HG03442 (cell line): ENCODE data around the gene MBNL1.
A peak's percentile ranks its signal among the peaks of the same experiment; 100 is the strongest.
"Not testable (repeated sequence)": the region's sequence is repeated elsewhere in the genome, so short reads cannot be mapped to it uniquely, and the experiment has no call there.

Experiments used
- ATAC-seq: cut with Tn5 transposase; IDR thresholded peaks from one replicate; pipeline ENCODE4 v1.9.1; 2021; ENCODE audit warnings: mild to moderate bottlenecking, moderate library complexity; ENCODE audit not compliant: unreplicated experiment

Gene MBNL1

DNA sequence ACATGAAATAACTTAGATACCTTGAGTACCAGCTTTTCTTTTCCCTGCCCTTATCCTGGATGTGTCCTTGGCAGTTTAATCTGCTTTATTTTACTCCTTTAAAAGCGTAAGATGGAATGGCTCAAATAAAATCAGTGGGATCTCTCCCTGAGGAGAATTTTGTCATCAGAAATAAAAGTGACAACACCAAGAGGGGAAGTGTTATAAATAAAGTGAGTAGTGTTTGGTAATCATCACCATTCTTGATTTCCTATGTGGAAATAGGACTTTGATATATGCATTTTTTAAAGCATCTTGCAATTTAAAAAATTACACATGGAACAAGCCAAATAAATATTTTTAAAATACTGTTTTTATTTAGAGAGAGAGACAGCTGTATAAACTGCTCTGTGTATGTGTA lies 76.5 kb downstream of the MBNL1 start:
- no peak for ATAC-seq

DNA sequence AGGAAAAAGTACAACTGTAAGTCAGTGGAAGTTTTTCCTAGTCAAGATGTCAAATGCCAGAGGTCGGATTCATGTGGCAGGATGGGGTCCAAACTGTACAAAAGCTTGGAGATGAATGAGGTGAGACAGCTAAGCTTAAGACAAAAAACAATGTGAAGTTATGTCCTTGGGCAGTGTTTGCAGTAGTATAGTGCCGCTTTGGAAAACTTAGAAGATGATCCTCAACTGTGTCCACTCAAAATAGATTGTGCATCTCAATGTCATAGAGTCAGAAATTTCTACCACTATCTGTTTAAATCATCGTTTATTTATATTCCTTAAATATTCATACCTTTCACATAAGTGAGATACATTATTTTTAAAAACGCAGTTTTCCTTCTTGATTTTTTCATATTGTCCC lies 77.3 kb downstream of the MBNL1 start:
- no peak for ATAC-seq

DNA sequence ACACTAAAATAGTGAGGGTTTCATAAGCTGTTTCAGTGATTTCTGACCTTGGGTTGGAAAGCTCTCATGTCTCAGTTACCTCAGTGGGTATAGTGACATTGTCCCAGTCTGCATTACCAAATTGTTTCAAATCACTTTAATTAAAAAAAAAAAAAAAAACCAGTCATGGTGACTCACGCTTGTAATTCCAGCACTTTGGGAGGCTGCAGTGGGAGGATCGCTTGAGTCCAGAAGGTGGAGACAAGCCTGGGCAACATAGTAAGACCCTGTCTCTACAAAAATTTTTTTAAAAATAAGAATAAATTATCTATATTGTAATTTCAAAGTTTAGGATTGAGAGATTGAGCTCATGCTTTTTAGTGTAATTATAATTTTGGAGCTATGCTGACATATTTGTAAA lies 78.0 kb downstream of the MBNL1 start:
- ATAC-seq, result no peak

DNA sequence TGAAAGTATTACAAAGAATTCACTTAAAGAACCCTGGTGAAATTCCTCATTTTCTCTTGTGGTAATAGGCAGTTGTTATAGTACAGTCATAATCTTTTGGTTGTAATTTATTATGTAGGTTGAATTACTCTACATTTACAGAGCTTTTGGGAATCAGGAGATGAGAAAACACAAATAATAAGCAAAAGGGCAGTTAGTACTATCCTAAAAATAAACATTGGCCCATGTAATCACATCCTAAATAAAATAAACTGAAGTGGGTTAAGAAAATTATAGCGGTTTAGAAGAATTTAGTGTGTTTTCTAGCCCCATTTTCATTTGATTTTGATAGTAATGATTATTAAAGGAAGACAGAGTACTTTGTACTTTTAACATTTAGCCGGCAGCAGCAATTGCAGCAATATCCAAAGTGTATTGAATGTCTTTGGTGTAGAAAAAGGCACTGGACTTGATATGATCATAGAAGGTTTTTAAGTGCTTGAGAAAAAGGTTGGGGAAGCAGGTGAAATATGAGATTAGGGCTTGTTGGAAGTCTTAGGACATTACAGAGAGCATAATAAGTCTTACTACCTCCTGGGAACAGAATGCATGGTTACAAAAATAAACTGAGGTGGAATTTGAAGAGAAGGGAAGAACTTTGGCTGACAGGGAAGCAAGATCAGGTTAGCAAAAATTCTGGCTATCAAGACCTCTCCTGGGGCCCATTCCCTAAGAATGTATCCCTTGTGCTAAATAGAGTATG lies 79.9 kb downstream of the MBNL1 start:
- ATAC-seq, result no peak

DNA sequence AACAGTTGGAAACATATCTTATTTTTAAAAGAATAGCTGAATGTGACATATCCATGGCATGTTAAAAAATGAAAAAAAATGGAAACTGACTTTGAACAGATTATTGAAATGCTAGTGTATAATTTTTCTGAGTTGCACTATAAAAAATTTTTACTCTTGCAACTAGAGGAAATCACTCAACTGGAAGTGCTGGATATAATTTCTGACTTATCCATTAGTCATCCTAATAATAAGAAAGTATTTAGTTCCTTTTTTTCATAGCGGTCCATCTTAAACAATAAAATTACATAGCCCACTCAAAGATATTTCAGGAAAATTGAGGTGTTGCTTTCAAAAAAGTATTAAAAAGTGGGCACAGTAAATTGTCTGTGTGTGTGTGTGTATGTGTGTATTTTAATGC lies 80.7 kb downstream of the MBNL1 start:
- ATAC-seq, result no peak

DNA sequence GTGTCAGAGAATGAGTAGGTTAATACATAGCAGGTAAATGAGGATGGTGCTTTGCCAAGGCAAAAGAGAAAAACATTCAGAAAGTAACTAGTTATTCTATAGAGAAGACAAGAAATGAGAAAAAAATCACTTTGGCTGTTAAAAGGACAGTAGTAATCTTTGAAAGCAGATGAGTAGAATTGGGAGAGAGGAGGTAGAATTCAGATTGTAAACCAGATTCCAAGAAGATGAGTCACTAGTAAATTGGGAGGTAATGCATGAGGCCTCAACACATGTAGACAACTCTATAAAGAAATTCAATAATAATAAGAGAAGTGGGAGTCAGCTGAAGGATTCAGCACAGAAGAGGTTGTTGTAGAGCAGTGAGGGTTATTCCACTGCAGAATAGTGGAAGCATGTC lies 81.4 kb downstream of the MBNL1 start:
- ATAC-seq, result no peak

DNA sequence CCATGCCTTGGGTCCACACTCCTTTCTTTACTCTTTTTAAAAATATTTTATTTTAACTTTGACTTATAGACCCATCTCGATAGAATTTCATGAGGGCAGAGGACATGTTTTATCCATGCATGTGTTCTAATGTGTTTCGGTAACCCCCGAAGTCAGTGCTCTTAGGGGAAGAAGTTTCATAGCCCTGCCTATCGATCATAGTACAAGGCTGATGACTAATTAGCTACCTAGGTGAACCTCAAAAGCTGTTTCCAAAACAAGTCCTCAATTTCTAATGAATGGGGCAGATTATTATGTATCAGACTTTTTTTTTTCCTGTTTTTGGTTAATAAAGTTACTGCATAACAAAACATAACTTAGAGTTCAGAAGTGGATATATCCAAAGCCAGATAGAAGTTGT lies 82.0 kb downstream of the MBNL1 start:
- ATAC-seq, result no peak

DNA sequence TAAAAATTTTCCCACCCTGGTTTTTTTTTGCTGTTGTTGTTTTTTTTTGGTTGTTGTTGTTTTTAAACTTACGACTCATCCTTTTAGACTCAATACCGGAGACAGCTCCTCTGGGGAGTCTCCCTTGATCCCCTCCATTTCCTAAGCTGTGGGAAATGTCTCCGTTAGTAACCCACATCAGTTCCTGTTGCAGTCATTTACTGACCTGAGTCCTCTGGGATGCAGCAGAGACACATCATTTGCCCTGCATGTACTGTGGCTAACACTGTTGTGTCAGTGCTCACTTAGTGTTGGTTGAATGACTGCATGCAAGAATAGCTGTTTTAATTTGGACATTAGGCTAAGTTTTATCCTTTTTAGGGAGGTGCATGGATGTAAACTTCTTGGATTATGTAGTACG lies 83.8 kb downstream of the MBNL1 start:
- no peak for ATAC-seq

DNA sequence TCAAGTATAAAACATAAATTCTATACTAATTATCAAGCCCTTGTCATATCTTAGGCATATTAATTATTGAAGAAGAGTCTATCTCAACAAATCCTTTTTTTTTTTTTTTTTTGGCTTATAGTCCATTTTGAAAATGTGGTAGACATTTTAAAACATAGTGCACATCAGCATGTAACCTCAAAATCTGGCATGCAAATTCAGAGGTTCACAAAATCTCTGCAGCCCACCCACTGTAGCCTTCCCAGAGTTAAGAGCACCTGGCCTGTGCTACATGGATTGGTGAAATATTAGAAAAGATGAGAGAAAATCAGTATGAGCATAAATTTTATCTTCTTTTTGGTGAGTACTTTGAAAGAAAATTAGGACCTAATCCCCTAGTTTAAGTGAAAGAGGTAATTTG lies 84.8 kb downstream of the MBNL1 start:
- no peak for ATAC-seq

DNA sequence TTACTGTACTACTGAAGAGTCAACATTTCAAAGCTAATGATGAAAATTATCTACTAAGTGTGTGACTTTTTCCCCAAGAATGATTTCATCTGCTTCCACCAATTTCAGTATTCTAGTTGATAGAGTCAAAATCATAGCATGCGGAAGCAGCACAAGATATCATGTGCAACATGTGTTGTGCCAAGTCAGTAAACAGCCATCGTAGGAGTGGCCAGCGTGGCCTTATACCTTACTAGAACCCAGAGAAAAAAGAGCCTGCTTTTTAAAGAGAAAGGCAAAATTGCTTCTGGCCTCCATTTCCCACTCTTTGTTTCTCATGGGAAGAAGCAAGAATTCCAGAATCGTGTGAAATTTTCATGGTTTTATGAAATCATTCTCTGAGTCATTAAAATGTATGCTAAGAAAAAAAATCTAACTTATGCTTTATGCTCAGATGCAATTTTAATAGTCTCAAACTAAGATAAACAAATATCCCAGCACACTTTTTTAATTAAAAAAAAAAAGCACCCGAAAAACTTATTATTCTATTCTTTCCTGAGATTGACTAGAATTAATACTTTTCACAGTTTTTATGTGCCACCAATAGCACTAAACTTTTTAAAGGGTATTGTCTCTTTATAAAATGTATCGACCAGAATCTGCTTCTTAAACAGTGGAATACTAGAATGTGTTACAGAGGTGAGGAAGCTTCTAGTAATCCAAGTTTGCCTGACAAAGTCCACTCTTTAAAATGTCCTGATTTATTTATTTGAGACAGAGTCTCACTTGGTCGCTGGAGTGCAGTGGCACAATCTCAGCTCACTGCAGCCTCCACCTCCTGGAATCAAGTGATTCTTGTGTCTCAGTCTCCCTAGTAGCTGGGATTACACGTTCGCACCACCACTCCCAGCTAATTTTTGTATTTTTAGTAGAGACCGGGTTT lies 87.3 kb downstream of the MBNL1 start:
- no peak for ATAC-seq

DNA sequence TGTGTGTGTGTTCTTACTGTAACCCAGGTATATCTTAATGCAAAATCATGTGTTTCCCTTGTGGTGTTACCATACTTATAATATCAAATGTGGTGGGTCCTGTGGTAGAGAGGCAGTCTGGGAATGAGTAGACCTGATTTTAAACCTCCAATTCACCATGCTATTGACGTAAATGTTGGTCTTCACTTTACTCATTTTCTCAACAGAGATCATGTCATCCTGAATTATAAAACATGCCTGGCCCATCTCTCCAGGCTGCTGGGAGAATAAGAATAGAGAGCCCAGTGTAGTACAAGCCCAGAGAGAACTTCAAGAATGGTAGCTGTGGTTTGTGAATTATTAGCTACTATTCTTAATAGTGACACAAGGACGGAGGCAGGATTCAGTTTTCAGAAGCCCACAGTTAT lies 88.1 kb downstream of the MBNL1 start:
- ATAC-seq, result peak; percentile 72

DNA sequence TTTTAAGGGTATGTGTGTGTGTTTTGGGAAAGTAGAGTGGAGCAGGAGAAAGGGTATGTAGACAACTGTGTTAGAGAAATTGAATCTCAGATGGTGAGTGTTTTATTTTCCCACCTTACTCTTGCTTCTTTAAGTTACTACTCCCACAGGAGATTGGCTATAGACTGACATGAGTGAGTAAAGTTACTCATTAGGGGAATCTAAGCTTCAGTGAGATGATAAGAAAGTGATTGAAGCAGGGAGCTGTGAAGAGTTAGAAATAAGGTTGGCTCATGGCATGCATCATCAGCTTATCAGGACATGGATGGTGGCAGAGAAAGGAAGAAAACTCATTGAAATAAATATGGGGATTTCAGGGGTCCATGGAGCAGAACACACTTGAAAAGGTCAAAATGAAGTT lies 88.9 kb downstream of the MBNL1 start:
- ATAC-seq, result no peak

DNA sequence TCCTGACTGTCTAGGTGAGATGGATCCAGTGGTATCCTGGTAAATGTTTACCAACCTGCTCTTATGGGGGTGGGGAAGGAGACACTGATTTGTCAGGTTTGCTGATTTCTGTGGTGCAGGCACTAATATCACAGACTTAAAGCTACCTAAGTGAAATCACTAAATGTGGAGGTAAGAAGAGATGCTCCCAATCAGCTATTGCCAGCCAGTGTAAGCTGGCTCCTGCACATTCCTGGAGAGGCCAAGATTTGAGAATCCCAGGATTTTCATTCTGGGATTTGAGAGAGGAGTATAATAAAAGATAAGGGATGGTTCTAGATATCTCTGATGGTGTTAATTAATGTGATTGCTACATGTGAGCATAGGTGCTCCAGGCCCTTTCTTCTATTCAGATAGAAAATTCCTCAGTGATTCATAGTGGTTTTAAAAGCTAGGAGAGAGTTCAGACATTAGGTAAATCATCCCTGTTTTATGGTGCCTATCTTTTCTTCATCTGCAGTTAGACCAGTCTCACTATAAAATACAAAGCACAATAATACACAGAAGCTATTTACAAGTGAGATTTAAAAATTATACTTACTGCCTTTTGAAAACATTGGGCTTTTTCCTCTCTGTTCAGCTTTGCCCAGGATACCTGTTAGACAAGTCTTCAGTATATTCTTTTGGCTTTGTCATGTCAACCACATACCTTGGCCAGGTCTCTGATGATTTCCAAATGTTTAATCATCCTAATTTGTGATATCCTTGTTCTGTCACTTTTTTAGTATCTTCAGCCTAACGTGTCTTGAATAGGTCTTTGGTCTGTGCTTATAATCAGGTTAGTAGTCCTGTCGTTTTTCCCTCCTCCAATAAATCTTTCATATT lies 90.9 kb downstream of the MBNL1 start:
- no peak for ATAC-seq

DNA sequence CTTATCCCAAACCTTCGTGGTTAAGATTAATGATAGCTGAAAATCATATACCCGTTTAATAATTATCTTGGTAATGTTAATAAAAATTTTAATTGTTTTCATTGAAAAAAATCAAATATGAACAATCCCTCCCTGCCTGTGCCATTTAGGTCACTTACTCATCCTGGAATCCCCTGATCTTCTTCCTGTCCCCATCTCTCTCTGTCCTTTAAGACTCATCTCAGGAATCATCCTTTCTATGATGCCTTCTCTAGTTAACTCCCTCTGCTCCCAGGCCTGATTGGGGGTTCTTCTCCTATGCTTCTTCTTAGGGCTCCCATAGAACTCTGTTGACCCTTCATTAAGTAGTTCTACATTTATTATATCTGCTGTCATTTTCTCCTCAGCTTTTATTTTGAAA lies 91.6 kb downstream of the MBNL1 start:
- no peak for ATAC-seq

DNA sequence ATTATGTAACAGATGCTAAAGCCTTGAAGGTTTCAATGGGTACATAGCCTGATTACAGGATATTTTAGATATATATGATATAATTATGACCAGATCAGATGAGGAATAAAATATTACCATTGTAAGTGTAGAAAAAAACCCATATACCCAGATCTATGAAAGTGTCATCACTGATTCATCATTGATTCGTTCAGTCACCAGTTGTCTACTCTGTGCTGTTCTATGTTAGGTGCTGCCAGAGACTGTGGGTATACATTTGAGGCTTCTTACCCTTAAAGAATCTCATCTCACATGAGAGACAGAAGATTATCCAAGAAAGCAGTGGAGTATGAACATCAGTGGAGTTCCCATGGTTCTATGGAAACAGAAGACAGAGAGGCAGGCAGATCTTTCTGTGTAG lies 92.2 kb downstream of the MBNL1 start:
- no peak for ATAC-seq

DNA sequence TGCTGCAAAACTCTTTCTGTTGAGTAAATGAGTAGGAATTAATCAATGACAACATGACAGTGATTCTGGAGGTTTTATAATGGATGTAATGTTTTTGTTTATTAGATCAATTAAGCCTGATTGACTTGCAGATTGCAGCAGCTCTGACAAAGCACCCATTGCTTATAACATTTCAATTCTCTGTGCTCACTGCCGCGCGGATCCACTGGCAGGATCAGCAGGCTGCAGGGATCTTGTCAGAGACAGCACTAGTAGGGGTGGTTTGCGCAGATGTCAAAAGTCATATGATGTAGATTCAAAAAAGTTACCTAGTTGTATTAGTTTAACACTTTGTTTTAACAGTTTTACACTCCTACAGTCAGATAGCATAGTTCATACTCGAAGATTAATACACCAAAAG lies 93.4 kb downstream of the MBNL1 start:
- no peak for ATAC-seq

DNA sequence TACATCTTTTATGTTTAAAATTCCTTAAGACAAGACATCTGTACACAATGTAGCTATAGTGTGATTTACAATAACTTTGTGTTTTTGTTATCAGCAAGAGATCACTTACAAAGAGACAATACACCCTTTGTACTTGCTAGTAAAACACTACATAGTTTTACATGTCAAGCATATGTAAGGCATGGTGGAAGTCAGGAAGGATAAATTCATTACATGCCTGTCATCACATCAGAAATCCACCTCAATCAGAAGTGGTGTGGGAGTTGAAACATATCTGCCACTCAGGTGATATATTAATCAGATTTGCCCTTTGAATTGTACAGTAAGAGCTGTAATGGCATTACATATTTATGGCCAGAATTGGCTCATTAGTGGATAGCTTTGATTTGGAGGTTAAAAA lies 95.5 kb downstream of the MBNL1 start:
- ATAC-seq, result no peak

DNA sequence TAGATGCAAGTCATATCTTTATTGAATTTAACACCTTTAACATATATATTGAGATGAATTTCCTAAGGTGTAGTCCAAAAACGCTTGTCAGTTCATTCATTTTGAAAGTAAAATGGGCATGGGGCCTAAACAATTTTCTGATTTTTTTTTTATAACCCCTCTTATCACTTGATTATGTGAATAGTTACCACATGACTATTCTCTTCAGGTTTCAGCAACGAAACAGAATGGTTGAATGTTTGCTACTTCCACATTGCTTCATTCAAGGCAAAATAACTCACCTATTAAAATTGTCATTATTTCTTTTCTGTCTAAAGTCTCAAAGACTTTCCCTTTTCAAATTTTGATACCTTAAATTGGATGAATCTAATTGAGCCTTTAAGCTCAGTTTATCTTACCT lies 96.4 kb downstream of the MBNL1 start:
- no peak for ATAC-seq

DNA sequence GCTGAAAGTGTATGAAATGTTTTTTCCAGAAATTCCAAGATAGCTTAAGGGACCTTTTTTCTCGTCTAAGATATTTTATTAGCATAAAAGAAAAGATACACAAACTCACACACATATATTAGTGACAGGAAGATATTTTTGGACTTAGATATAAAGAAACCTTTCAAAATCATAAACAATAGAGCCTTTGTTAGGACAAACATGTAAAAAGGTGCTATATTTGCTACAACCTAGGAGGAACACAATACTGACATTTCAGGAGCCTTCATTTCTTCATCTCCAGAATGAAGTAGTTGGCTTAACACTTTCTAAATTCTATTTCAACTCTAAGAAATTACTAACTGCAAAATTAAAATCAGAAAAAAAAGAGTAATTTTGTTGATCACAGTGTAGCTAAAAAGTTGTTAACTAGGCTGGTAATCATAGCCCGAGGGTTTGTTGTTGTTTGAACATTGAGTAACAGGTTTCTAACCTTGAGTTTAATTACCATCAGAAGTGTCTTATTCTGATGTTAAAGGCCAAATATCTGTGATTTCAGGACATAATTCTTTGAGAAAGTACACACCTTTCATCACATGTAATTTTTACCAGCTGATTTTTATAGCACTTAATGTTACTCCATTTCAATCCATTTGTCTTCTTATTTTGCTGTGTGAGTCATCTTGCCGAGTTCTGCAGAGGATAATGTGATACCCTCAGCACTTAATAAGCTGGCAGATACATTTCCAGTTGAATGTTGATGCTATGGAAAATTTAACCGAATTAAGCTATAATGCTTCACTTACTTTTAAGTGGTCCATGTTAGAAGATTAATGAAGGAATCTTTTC lies 97.3 kb downstream of the MBNL1 start:
- ATAC-seq, result no peak

DNA sequence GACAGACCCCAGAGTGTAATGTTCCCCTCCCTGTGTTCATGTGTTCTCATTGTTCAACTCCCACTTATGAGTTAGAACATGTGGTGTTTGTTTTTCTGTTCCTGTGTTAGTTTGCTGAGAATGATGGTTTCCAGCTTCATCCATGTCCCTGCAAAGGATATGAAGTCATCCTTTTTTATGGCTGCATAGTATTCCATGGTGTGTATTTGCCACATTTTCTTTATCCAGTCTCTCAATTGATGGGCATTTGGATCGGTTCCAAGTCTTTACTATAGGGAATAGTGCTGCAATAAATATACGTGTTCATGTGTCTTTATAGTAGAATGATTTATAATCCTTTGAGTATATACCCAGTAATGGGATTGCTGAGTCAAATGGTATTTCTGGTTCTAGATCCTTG lies 98.5 kb downstream of the MBNL1 start:
- not testable (repeated sequence) for ATAC-seq
